K562 (cell line): ENCODE measurements around the gene ROR2.
"Not testable (repeated sequence)": the region's sequence is repeated elsewhere in the genome, so short reads cannot be mapped to it uniquely, and the experiment has no call there.

Experiments
- FOXP1 ChIP-seq: sonication (generic); formaldehyde crosslinking; IDR thresholded peaks from 2 replicates; pipeline ENCODE4 v1.8.0; 2022; ENCODE audit warnings: mild to moderate bottlenecking, missing genetic modification reagents
- HBP1 ChIP-seq: fragments of 450-650 bp; formaldehyde crosslinking; IDR thresholded peaks from 2 replicates; pipeline ENCODE4 v1.4.0; 2022; ENCODE audit warnings: missing genetic modification characterization
- HDAC2 ChIP-seq: fragments of 450-650 bp; IDR thresholded peaks from 2 replicates; pipeline ENCODE4 v1.6.1; 2016; ENCODE audit warnings: mild to moderate bottlenecking
- KLF6 ChIP-seq: fragments of 250-450 bp; sonication (Bioruptor Pico); IDR thresholded peaks from 2 replicates; pipeline ENCODE4 v1.4.0; 2020; ENCODE audit warnings: mild to moderate bottlenecking, moderate library complexity, borderline replicate concordance
- NR2C1 ChIP-seq, 2 experiments: fragments of 450-650 bp; IDR thresholded peaks; 2 replicates each; pipeline ENCODE4 v1.6.1; 2017; ENCODE audit warnings: mild to moderate bottlenecking in 2 of 2, antibody characterized with exemption in 1 of 2, inconsistent platforms in 1 of 2, missing compliant biosample characterization in 1 of 2, missing genetic modification characterization in 1 of 2
- PCBP2 ChIP-seq: fragments of 200-400 bp; formaldehyde crosslinking; IDR thresholded peaks from 2 replicates; pipeline ENCODE4 v1.6.1; 2018; ENCODE audit warnings: low read length, low read depth, mild to moderate bottlenecking, moderate library complexity; ENCODE audit not compliant: poor library complexity, severe bottlenecking
- POLR2A ChIP-seq: fragments of 450-650 bp; conservative IDR thresholded peaks from 2 replicates; pipeline ENCODE4 v1.6.1; 2016
- SFPQ ChIP-seq: fragments of 200-400 bp; formaldehyde crosslinking; IDR thresholded peaks from 2 replicates; pipeline ENCODE4 v1.6.1; 2017; ENCODE audit warnings: mild to moderate bottlenecking, low read depth, low read length, moderate library complexity
- ZFP1 ChIP-seq: fragments of 450-650 bp; formaldehyde crosslinking; IDR thresholded peaks from 2 replicates; pipeline ENCODE4 v1.4.0; 2020; ENCODE audit warnings: mild to moderate bottlenecking, mixed read lengths
- ZNF134 ChIP-seq: fragments of 250-450 bp; sonication (Bioruptor Pico); conservative IDR thresholded peaks from 2 replicates; pipeline ENCODE4 v1.4.0; 2020

- not testable (repeated sequence) for TF ChIP-seq NR2C1 (IDR thresholded peaks at IDR 0.05); NR2C1 (tag; IDR thresholded peaks at IDR 0.05); ZNF134; SFPQ; HDAC2; FOXP1 (CRISPR knock-in tag); ZFP1 (CRISPR knock-in tag); PCBP2; POLR2A; HBP1 (CRISPR knock-in tag); KLF6
Measured at GRCh38 chr9:91797517-91797916, 152.5 kb downstream of the ROR2 start.
